GM12878 (cell line): ENCODE measurements around the gene NOCT. TPM values are rescaled to one million over a fixed set of nuclear protein-coding genes. Genes with fewer than 3 reads are reported as not detected.

Experiments
- ATAC-seq: fragments of 200-7000 bp; cut with Tn5 transposase; 3 replicates; pipeline ENCODE4 v1.9.1; 2020; ENCODE audit warnings: mild to moderate bottlenecking, moderate library complexity
- BruUV-seq: library from RNA; stranded (reverse); fragments of 400-500 nt; replicated peaks from 2 replicates; lab custom pipeline; 2021; lab: Mats Ljungman, UMichigan
- CTCF ChIA-PET: fragments of 300-600 bp; sonication (Branson Sonifier 250); formaldehyde crosslinking; extraction: SDS; loops from one replicate; lab custom pipeline; 2021; ENCODE audit warnings: inconsistent platforms; lab: Yijun Ruan, JAX
- POLR2A ChIA-PET: fragments of 350-600 bp; formaldehyde crosslinking; extraction: SDS; loops from one replicate; lab custom pipeline; 2021; ENCODE audit warnings: inconsistent platforms; lab: Charles Lee
- RAD21 ChIA-PET: fragments of 300-600 bp; sonication (Branson Sonifier 250); formaldehyde crosslinking; loops from one replicate; lab custom pipeline; 2023; ENCODE audit warnings: antibody characterized with exemption; ENCODE audit not compliant: unreplicated experiment; lab: Charles Lee
- SMC1A ChIA-PET: fragments of 300-600 bp; sonication (Branson Sonifier 250); formaldehyde crosslinking; loops from one replicate; lab custom pipeline; 2023; ENCODE audit not compliant: unreplicated experiment, uncharacterized antibody; lab: Charles Lee
- DNase-seq: peaks from one replicate; pipeline ENCODE4 v3.0.0-alpha.2; 2011; ENCODE audit warnings: low read depth, low spot score
- FAIRE-seq: peaks from 3 replicates; lab custom pipeline; 2011; peaks lifted over from hg19 to GRCh38; lab: Jason Lieb, UNC
- H2AFZ ChIP-seq: 2 replicates; pipeline ENCODE4 v1.6.0; 2011; ENCODE audit warnings: low read depth, low read length, control low read depth; ENCODE audit not compliant: control insufficient read depth
- H3K27ac ChIP-seq: 2 replicates; pipeline ENCODE4 v1.5.1; 2011; ENCODE audit warnings: control low read depth; ENCODE audit not compliant: control insufficient read depth, insufficient read depth
- H3K27me3 ChIP-seq, 2 experiments: replicated peaks in 1 of 2; 2 replicates each; pipeline versions ENCODE4 v1.6.0 to v1.6.1; 2011; ENCODE audit warnings: low read length in 1 of 2; ENCODE audit not compliant: control insufficient read depth in 2 of 2, insufficient read depth in 2 of 2
- H3K36me3 ChIP-seq, 2 experiments: 2 replicates each; pipeline ENCODE4 v1.5.1; 2011; ENCODE audit warnings: low read length in 1 of 2; ENCODE audit not compliant: control insufficient read depth in 2 of 2, insufficient read depth in 2 of 2
- H3K4me1 ChIP-seq: 2 replicates; pipeline ENCODE4 v1.6.1; 2011; ENCODE audit warnings: mild to moderate bottlenecking, low read length, moderate library complexity, mixed read lengths; ENCODE audit not compliant: control insufficient read depth, insufficient read depth
- H3K4me2 ChIP-seq: 2 replicates; pipeline ENCODE4 v1.6.0; 2011; ENCODE audit warnings: control low read depth; ENCODE audit not compliant: control insufficient read depth, insufficient read depth
- H3K4me3 ChIP-seq: fragments of 200-600 bp; sonication (generic); 2 replicates; pipeline ENCODE4 v1.5.1; 2016
- H3K79me2 ChIP-seq: 2 replicates; pipeline ENCODE4 v1.6.0; 2011; ENCODE audit warnings: low read length; ENCODE audit not compliant: control insufficient read depth, insufficient read depth
- H3K9ac ChIP-seq: 2 replicates; pipeline ENCODE4 v1.8.0; 2011; ENCODE audit warnings: low read length, control low read depth, mixed read lengths; ENCODE audit not compliant: control insufficient read depth, insufficient read depth
- H3K9me3 ChIP-seq: replicated peaks from 3 replicates; pipeline ENCODE4 v1.5.1; 2011; ENCODE audit warnings: mild to moderate bottlenecking, low read length; ENCODE audit not compliant: control insufficient read depth, insufficient read depth
- H4K20me1 ChIP-seq: 2 replicates; pipeline ENCODE4 v1.6.0; 2011; ENCODE audit not compliant: control insufficient read depth, insufficient read depth
- BACH1 ChIP-seq: fragments of 450-650 bp; IDR thresholded peaks from 2 replicates; pipeline ENCODE4 v1.6.1; 2017; ENCODE audit warnings: mild to moderate bottlenecking, borderline replicate concordance
- BRCA1 ChIP-seq: IDR thresholded peaks from 2 replicates; pipeline ENCODE4 v1.6.1; 2011; ENCODE audit warnings: low read depth, low read length, improper control_type of control experiment
- CREM ChIP-seq: IDR thresholded peaks from 2 replicates; pipeline ENCODE4 v1.6.1; 2014; ENCODE audit warnings: antibody characterized with exemption, low read depth
- DPF2 ChIP-seq: fragments of 450-650 bp; IDR thresholded peaks from 2 replicates; pipeline ENCODE4 v1.6.1; 2017; ENCODE audit warnings: mild to moderate bottlenecking
- GATAD2B ChIP-seq: fragments of 450-650 bp; conservative IDR thresholded peaks from 2 replicates; pipeline ENCODE4 v1.6.1; 2017; ENCODE audit warnings: low read depth, mild to moderate bottlenecking, moderate library complexity
- MTA2 ChIP-seq: fragments of 450-650 bp; IDR thresholded peaks from 2 replicates; pipeline ENCODE4 v1.6.1; 2016; ENCODE audit warnings: low read depth, mild to moderate bottlenecking, moderate library complexity
- RCOR1 ChIP-seq: conservative IDR thresholded peaks from 2 replicates; pipeline ENCODE4 v1.6.1; 2012; ENCODE audit warnings: low read depth, low read length, improper control_type of control experiment
- SRF ChIP-seq, 2 experiments: IDR thresholded peaks; 2 replicates each; pipeline ENCODE4 v1.6.1; 2011; ENCODE audit warnings: low read depth in 2 of 2, low read length in 2 of 2, mild to moderate bottlenecking in 1 of 2, moderate library complexity in 1 of 2
- TCF3 ChIP-seq: IDR thresholded peaks from 2 replicates; pipeline ENCODE4 v1.6.1; 2012; ENCODE audit warnings: low read depth, mild to moderate bottlenecking, low read length, borderline replicate concordance; ENCODE audit not compliant: insufficient read depth
- ZNF24 ChIP-seq: fragments of 450-650 bp; IDR thresholded peaks from 2 replicates; pipeline ENCODE4 v1.6.1; 2017; ENCODE audit warnings: antibody characterized with exemption, mild to moderate bottlenecking
- WGBS: methylation state at CpG from one replicate; pipeline ENCODE4 v1.1.6; 2016; ENCODE audit warnings: low lambda C conversion rate; ENCODE audit not compliant: insufficient replicate concordance, insufficient coverage; ENCODE audit errors: missing lambda C conversion rate; 5-methylcytosine and 5-hydroxymethylcytosine counted together
- in situ Hi-C: fragments of 300-500 bp; cut with MboI; formaldehyde crosslinking; loops from 9 replicates; pipeline ENCODE4 v1.14.3; 2018; ENCODE audit warnings: mixed read lengths
- intact Hi-C: fragments of 100-400 bp; cut with micrococcal nuclease; formaldehyde crosslinking; loops from one replicate; pipeline ENCODE4 v1.14.2; 2022; ENCODE audit not compliant: unreplicated experiment
- polyA plus RNA-seq, 11 experiments: library from polyadenylated mRNA; depleted of rRNA in 4 of 11; unstranded in 6 of 11; stranded (reverse) in 5 of 11; fragments of >200 nt; fragmentation: Nextera tagmentation in 4 of 11; fragmentation: Illumina TruSeq in 1 of 11; extraction: Ambion mirVana in 4 of 11; extraction: Trizol in 1 of 11; gene quantifications; 1 replicate in 1 of 11; 2 replicates in 10 of 11; pipeline versions ENCODE4 v1.2.1 to v1.2.3, GENCODE V29; 2011 to 2016; ENCODE audit warnings: inconsistent platforms in 2 of 11, missing spikeins in 2 of 11, low read depth in 1 of 11
- total RNA-seq, 4 experiments: library from RNA; depleted of rRNA in 3 of 4; stranded (reverse); fragments of >200 nt in 3 of 4; fragmentation: Illumina TruSeq in 1 of 4; extraction: Trizol in 1 of 4; gene quantifications; 2 replicates each; pipeline versions ENCODE4 v1.2.1 to v1.2.3, GENCODE V29; 2013 to 2021
- TF ChIP-seq, protein P1 (sequence below): fragments of 450-650 bp; IDR thresholded peaks from 2 replicates; pipeline ENCODE4 v1.6.1; 2018; ENCODE audit warnings: borderline replicate concordance, mild to moderate bottlenecking; ENCODE audit not compliant: partially characterized antibody
- TF ChIP-seq, protein P2 (sequence below), 3 experiments: IDR thresholded peaks in 2 of 3; conservative IDR thresholded peaks in 1 of 3; 2 replicates each; pipeline ENCODE4 v1.5.1; 2011; ENCODE audit warnings: low read depth in 3 of 3, low read length in 3 of 3, mild to moderate bottlenecking in 3 of 3, control low read depth in 2 of 3, moderate library complexity in 2 of 3, inconsistent platforms in 1 of 3, mixed read lengths in 1 of 3; ENCODE audit not compliant: control insufficient read depth in 2 of 3, insufficient read depth in 1 of 3; ENCODE audit errors: extremely low read depth in 1 of 3
- TF ChIP-seq, protein P3 (sequence below): IDR thresholded peaks from 2 replicates; pipeline ENCODE4 v1.6.1; 2012; ENCODE audit warnings: mild to moderate bottlenecking, low read depth, low read length
- TF ChIP-seq, protein P4 (sequence below): IDR thresholded peaks from 2 replicates; pipeline ENCODE4 v1.6.1; 2011; ENCODE audit warnings: low read depth, mild to moderate bottlenecking, low read length, moderate library complexity, borderline replicate concordance; ENCODE audit errors: extremely low read depth

Gene NOCT
- total and polyA plus RNA-seq, 10 of the 15 experiments (the other 5 are each of a cell fraction or from before 2014, with no cell fraction given): 1.4 to 17.6 (median 8.1) TPM

DNA sequence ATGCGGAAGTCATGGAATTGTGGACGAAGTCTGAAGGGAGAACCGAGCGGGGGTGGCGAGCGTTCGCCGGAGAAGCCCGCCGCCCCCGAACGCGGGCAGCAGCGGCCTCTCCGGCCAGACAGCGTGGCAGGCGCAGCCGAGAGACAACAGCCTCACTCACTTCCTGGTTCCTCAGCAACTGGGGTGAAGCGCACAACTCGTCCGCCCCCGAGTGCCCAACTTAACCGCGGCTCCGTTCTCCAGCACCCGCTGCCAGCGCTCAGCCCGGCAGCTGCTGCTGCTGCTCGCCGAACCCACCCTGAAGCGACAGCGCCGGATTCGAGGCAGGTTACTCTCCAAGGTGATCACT is 68.0 kb downstream of the NOCT start:
- Histone ChIP-seq H3K27me3 (no peaks in the 10 kb centered on the region), H3K9me3 (no peaks in the 10 kb centered on the region), H3K9ac (peak overlapping the region; percentile 88), H3K4me1 (no peaks in the 10 kb centered on the region), H2AFZ (peak overlapping the region; percentile 96), H3K4me3 (peak overlapping the region; percentile 77), H3K27ac (peak overlapping the region; percentile 97), H3K79me2 (peaks cover 53% of the 10 kb centered on the region), H4K20me1 (no peaks in the 10 kb centered on the region), H3K4me2 (peak overlapping the region; percentile 69), H3K36me3 (0 out of 4 replicates have a peak, but pooled peaks cover 0 to 3% of the 10 kb centered on the region in 2 experiments)
- in situ Hi-C loops (no loop called here), intact Hi-C loops (loop anchor here (5.0 kb wide), 4 partner anchors 66 to 369 kb away; partner anchors contain the start of genes ELF2, NAA15, NDUFC1 and NOCT)
- ChIA-PET POLR2A (interaction anchor here (0.7 to 1.4 kb wide), 3 partner anchors 89 to 216 kb away, joined by 3 to 4 read pairs (median 3); no protein-coding TSS in a partner anchor), SMC1A (interaction anchor here (0.9 to 1.3 kb wide), 2 partner anchors 53 to 95 kb away, joined by 3 to 4 read pairs; no protein-coding TSS in a partner anchor), RAD21 (interaction anchor here (1.3 kb wide), 1 partner anchor 53 kb away, joined by 6 read pairs; no protein-coding TSS in a partner anchor), CTCF (interaction anchor here (1.1 kb wide), 1 partner anchor 53 kb away, joined by 3 read pairs; no protein-coding TSS in a partner anchor)
- WGBS: 1% methylated on average over 27 of the region's 34 CpGs
- FAIRE-seq: no peak
- no peak for DNase-seq
- peak; percentile 68 for ATAC-seq
- no TSS peak for BruUV-seq
- TF ChIP-seq ZNF24 (peak; percentile 58; the same call in 1 of the 2 replicates), TCF3 (0 out of 2 replicates have a peak, but pooled peaks have one; percentile 28), GATAD2B (peak; percentile 56), CREM (no peak), MTA2 (no peak), DPF2 (peak; percentile 19; the same call in 1 of the 2 replicates), RCOR1 (0 out of 2 replicates have a peak, but pooled peaks have one; percentile 2), BRCA1 (no peak), SRF (IDR thresholded peaks at IDR 0.05; ENCODE audit: low read depth in 2 of 2, low read length in 2 of 2) (0 out of 4 replicates have a peak, but pooled peaks of 1 of the 2 experiments have one; percentile 2), BACH1 (peak; percentile 11; the same call in 1 of the 2 replicates)
- TF ChIP-seq, protein P1, sequence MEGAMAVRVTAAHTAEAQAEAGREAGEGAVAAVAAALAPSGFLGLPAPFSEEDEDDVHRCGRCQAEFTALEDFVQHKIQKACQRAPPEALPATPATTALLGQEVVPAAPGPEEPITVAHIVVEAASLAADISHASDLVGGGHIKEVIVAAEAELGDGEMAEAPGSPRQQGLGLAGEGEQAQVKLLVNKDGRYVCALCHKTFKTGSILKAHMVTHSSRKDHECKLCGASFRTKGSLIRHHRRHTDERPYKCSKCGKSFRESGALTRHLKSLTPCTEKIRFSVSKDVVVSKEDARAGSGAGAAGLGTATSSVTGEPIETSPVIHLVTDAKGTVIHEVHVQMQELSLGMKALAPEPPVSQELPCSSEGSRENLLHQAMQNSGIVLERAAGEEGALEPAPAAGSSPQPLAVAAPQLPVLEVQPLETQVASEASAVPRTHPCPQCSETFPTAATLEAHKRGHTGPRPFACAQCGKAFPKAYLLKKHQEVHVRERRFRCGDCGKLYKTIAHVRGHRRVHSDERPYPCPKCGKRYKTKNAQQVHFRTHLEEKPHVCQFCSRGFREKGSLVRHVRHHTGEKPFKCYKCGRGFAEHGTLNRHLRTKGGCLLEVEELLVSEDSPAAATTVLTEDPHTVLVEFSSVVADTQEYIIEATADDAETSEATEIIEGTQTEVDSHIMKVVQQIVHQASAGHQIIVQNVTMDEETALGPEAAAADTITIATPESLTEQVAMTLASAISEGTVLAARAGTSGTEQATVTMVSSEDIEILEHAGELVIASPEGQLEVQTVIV: peak; percentile 70
- TF ChIP-seq, protein P2, sequence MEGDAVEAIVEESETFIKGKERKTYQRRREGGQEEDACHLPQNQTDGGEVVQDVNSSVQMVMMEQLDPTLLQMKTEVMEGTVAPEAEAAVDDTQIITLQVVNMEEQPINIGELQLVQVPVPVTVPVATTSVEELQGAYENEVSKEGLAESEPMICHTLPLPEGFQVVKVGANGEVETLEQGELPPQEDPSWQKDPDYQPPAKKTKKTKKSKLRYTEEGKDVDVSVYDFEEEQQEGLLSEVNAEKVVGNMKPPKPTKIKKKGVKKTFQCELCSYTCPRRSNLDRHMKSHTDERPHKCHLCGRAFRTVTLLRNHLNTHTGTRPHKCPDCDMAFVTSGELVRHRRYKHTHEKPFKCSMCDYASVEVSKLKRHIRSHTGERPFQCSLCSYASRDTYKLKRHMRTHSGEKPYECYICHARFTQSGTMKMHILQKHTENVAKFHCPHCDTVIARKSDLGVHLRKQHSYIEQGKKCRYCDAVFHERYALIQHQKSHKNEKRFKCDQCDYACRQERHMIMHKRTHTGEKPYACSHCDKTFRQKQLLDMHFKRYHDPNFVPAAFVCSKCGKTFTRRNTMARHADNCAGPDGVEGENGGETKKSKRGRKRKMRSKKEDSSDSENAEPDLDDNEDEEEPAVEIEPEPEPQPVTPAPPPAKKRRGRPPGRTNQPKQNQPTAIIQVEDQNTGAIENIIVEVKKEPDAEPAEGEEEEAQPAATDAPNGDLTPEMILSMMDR (IDR thresholded peaks at IDR 0.05 in 2 of 3, conservative IDR thresholded peaks at IDR 0.05 in 1 of 3; ENCODE audit: control insufficient read depth in 2 of 3, extremely low read depth in 1 of 3, insufficient read depth in 1 of 3, low read depth in 3 of 3, low read length in 3 of 3): peak in 2 of 3 experiments; percentile 9 to 21; a peak in 1 of 6 replicates
- TF ChIP-seq, protein P3, sequence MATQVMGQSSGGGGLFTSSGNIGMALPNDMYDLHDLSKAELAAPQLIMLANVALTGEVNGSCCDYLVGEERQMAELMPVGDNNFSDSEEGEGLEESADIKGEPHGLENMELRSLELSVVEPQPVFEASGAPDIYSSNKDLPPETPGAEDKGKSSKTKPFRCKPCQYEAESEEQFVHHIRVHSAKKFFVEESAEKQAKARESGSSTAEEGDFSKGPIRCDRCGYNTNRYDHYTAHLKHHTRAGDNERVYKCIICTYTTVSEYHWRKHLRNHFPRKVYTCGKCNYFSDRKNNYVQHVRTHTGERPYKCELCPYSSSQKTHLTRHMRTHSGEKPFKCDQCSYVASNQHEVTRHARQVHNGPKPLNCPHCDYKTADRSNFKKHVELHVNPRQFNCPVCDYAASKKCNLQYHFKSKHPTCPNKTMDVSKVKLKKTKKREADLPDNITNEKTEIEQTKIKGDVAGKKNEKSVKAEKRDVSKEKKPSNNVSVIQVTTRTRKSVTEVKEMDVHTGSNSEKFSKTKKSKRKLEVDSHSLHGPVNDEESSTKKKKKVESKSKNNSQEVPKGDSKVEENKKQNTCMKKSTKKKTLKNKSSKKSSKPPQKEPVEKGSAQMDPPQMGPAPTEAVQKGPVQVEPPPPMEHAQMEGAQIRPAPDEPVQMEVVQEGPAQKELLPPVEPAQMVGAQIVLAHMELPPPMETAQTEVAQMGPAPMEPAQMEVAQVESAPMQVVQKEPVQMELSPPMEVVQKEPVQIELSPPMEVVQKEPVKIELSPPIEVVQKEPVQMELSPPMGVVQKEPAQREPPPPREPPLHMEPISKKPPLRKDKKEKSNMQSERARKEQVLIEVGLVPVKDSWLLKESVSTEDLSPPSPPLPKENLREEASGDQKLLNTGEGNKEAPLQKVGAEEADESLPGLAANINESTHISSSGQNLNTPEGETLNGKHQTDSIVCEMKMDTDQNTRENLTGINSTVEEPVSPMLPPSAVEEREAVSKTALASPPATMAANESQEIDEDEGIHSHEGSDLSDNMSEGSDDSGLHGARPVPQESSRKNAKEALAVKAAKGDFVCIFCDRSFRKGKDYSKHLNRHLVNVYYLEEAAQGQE: peak; percentile 12; the same call in 1 of the 2 replicates
- TF ChIP-seq, protein P4, sequence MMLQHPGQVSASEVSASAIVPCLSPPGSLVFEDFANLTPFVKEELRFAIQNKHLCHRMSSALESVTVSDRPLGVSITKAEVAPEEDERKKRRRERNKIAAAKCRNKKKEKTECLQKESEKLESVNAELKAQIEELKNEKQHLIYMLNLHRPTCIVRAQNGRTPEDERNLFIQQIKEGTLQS: no peak
